A549 (cell line): ENCODE measurements around the gene ANXA1. TPM values are rescaled to one million over a fixed set of nuclear protein-coding genes. Genes with fewer than 3 reads are reported as not detected.

Experiments
- ATAC-seq, 2 experiments: fragments of 200-7000 bp in 1 of 2; fragments of >200 bp in 1 of 2; cut with Nextera tagmentation in 1 of 2; cut with Tn5 transposase in 1 of 2; 3 replicates each; pipeline versions ENCODE4 v1.8.0 to v1.9.1; 2018 to 2020; ENCODE audit warnings: mild to moderate bottlenecking in 1 of 2, moderate library complexity in 1 of 2
- CTCF ChIA-PET: fragments of 300-600 bp; sonication (Branson Sonifier 250); formaldehyde crosslinking; extraction: SDS; loops from one replicate; lab custom pipeline; 2021; ENCODE audit warnings: antibody characterized with exemption, inconsistent platforms; lab: Yijun Ruan, JAX
- POLR2A ChIA-PET: fragments of 350-600 bp; formaldehyde crosslinking; extraction: SDS; loops from one replicate; lab custom pipeline; 2021; ENCODE audit warnings: antibody characterized with exemption, inconsistent platforms; lab: Yijun Ruan, JAX
- DNase-seq, 2 experiments: peaks; one replicate each; pipeline versions ENCODE4 v3.0.0 to v3.0.0-alpha.2; 2011 to 2016; ENCODE audit warnings: low read depth in 1 of 2, low spot score in 1 of 2
- FAIRE-seq: peaks from 2 replicates; lab custom pipeline; 2011; peaks lifted over from hg19 to GRCh38; lab: Jason Lieb, UNC
- H3K27ac ChIP-seq, 2 experiments: fragments of >200 bp; sonication (Bioruptor Twin); formaldehyde crosslinking; 3 replicates each; pipeline ENCODE4 v1.5.1; 2016 to 2017
- H3K4me1 ChIP-seq: fragments of >200 bp; sonication (Bioruptor Twin); formaldehyde crosslinking; 3 replicates; pipeline ENCODE4 v1.6.1; 2016
- H3K4me2 ChIP-seq: fragments of >200 bp; sonication (Bioruptor Twin); formaldehyde crosslinking; 3 replicates; pipeline ENCODE4 v1.6.1; 2016
- H3K4me3 ChIP-seq: fragments of >200 bp; sonication (Bioruptor Twin); formaldehyde crosslinking; 3 replicates; pipeline ENCODE4 v1.5.1; 2016
- H3K9me3 ChIP-seq: fragments of >200 bp; sonication (Bioruptor Twin); formaldehyde crosslinking; 3 replicates; pipeline ENCODE4 v1.6.1; 2016
- CBX2 ChIP-seq: fragments of 200-600 bp; sonication (generic); IDR thresholded peaks from 2 replicates; pipeline ENCODE4 v1.6.1; 2016; ENCODE audit warnings: low read depth, mild to moderate bottlenecking, borderline replicate concordance
- EHMT2 ChIP-seq: fragments of 200-600 bp; sonication (generic); IDR thresholded peaks from 2 replicates; pipeline ENCODE4 v1.6.1; 2016; ENCODE audit warnings: antibody characterized with exemption, low read depth, mild to moderate bottlenecking, moderate library complexity
- FOSL2 ChIP-seq, 2 experiments: fragments of 450-650 bp in 1 of 2; fragments of >200 bp in 1 of 2; sonication (Bioruptor Twin) in 1 of 2; formaldehyde crosslinking; IDR thresholded peaks; 2 replicates each; pipeline versions ENCODE4 v1.5.0 to v1.6.1; 2016 to 2020; ENCODE audit warnings: mild to moderate bottlenecking in 1 of 2, moderate library complexity in 1 of 2
- PHF8 ChIP-seq: fragments of 200-600 bp; sonication (generic); IDR thresholded peaks from 2 replicates; pipeline ENCODE4 v1.6.1; 2016; ENCODE audit warnings: low read depth, mild to moderate bottlenecking, antibody characterized with exemption, moderate library complexity, borderline replicate concordance
- RCOR1 ChIP-seq: fragments of 150-350 bp; IDR thresholded peaks from 2 replicates; pipeline ENCODE4 v1.6.1; 2014; ENCODE audit warnings: antibody characterized with exemption, low read length, low read depth
- RNF2 ChIP-seq: fragments of 200-600 bp; sonication (generic); IDR thresholded peaks from 2 replicates; pipeline ENCODE4 v1.6.1; 2016; ENCODE audit warnings: low read depth, mild to moderate bottlenecking, antibody characterized with exemption, moderate library complexity, borderline replicate concordance
- TP53 ChIP-seq: fragments of 250-450 bp; sonication (Bioruptor Pico); IDR thresholded peaks from 2 replicates; pipeline ENCODE4 v1.5.0; 2021; ENCODE audit warnings: mild to moderate bottlenecking, moderate library complexity
- polyA plus RNA-seq, 4 experiments: library from polyadenylated mRNA; depleted of rRNA in 3 of 4; stranded (reverse); fragments of >200 nt; fragmentation: RNase III in 1 of 4; extraction: RNeasy Plus Mini Kit Qiagen cat#74134 plus additional on column Dnase treatment in 1 of 4; gene quantifications; 2 replicates in 3 of 4; 3 replicates in 1 of 4; pipeline ENCODE4 v1.2.3, GENCODE V29; 2011 to 2017
- TF ChIP-seq, protein P1 (sequence below): fragments of 450-650 bp; IDR thresholded peaks from 2 replicates; pipeline ENCODE4 v1.6.1; 2014; ENCODE audit warnings: antibody characterized with exemption
- TF ChIP-seq, protein P2 (sequence below): IDR thresholded peaks from 2 replicates; pipeline ENCODE4 v1.6.1; 2012
- TF ChIP-seq, protein P3 (sequence below): fragments of 200-600 bp; sonication (generic); IDR thresholded peaks from 2 replicates; pipeline ENCODE4 v1.6.1; 2016; ENCODE audit warnings: antibody characterized with exemption, mild to moderate bottlenecking, moderate library complexity

Gene ANXA1
- polyA plus RNA-seq, 2 of the 4 experiments (the other 2 are of a cell fraction), result 1,601 to 1,990 TPM

DNA sequence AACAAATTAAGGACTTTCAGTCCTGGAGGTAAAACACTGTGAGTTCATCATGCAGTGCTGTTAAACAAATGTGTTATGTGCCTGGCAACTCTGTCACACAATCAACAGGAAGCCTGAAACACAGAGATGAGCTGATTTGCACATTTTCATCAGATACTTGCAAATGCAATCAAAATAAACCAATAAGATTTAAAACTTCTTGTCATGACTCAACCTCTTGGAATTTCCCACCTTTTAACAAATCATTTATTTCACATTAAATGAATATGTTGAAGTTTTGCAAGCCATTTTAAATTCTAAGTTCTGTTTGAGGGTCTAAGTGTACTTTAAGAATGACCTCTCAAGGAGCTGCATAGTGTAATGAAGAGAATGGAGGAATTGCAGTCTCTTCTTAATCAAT lies 64.4 kb downstream of the ANXA1 start:
- no peak overlapping the region for H3K4me2 ChIP-seq

More for the DNA sequence above, 64.4 kb downstream of the ANXA1 start:
- H3K4me3 ChIP-seq, result no peak overlapping the region
- no peak overlapping the region for H3K27ac ChIP-seq
- ChIA-PET POLR2A (no interaction called here), CTCF (interaction anchor here (0.5 to 1.7 kb wide), 2 partner anchors 16 to 808 kb away, joined by 4 to 16 read pairs; no protein-coding TSS in a partner anchor)
- FAIRE-seq, result peak; percentile 23
- H3K4me1 ChIP-seq, result no peaks in the 10 kb centered on the region
- TF ChIP-seq EHMT2 (no peak), PHF8 (no peak), FOSL2 (IDR thresholded peaks at IDR 0.05) (no peak), FOSL2 (CRISPR knock-in tag; IDR thresholded peaks at IDR 0.05) (no peak), TP53 (CRISPR knock-in tag) (no peak), RNF2 (no peak), CBX2 (no peak), RCOR1 (no peak)
- TF ChIP-seq, protein P1, sequence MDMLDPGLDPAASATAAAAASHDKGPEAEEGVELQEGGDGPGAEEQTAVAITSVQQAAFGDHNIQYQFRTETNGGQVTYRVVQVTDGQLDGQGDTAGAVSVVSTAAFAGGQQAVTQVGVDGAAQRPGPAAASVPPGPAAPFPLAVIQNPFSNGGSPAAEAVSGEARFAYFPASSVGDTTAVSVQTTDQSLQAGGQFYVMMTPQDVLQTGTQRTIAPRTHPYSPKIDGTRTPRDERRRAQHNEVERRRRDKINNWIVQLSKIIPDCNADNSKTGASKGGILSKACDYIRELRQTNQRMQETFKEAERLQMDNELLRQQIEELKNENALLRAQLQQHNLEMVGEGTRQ, result no peak
- TF ChIP-seq, protein P2, sequence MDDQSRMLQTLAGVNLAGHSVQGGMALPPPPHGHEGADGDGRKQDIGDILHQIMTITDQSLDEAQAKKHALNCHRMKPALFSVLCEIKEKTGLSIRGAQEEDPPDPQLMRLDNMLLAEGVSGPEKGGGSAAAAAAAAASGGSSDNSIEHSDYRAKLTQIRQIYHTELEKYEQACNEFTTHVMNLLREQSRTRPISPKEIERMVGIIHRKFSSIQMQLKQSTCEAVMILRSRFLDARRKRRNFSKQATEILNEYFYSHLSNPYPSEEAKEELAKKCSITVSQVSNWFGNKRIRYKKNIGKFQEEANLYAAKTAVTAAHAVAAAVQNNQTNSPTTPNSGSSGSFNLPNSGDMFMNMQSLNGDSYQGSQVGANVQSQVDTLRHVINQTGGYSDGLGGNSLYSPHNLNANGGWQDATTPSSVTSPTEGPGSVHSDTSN, result no peak
- TF ChIP-seq, protein P3, sequence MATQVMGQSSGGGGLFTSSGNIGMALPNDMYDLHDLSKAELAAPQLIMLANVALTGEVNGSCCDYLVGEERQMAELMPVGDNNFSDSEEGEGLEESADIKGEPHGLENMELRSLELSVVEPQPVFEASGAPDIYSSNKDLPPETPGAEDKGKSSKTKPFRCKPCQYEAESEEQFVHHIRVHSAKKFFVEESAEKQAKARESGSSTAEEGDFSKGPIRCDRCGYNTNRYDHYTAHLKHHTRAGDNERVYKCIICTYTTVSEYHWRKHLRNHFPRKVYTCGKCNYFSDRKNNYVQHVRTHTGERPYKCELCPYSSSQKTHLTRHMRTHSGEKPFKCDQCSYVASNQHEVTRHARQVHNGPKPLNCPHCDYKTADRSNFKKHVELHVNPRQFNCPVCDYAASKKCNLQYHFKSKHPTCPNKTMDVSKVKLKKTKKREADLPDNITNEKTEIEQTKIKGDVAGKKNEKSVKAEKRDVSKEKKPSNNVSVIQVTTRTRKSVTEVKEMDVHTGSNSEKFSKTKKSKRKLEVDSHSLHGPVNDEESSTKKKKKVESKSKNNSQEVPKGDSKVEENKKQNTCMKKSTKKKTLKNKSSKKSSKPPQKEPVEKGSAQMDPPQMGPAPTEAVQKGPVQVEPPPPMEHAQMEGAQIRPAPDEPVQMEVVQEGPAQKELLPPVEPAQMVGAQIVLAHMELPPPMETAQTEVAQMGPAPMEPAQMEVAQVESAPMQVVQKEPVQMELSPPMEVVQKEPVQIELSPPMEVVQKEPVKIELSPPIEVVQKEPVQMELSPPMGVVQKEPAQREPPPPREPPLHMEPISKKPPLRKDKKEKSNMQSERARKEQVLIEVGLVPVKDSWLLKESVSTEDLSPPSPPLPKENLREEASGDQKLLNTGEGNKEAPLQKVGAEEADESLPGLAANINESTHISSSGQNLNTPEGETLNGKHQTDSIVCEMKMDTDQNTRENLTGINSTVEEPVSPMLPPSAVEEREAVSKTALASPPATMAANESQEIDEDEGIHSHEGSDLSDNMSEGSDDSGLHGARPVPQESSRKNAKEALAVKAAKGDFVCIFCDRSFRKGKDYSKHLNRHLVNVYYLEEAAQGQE, result no peak
- H3K9me3 ChIP-seq, result peaks cover 12% of the 10 kb centered on the region
- DNase-seq, result no peak
- ATAC-seq, result no peak

Other genes starting within 250 kb of the ANXA1 start
- gene ALDH1A1, start 198.8 kb upstream of the ANXA1 start, polyA plus RNA-seq (2011; rRNA removed), result 6,119 and 8,617 TPM in 2 replicates
- gene ALDH1A1, start 198.8 kb upstream of the ANXA1 start, polyA plus RNA-seq (2017; fragmentation: RNase III; extraction: RNeasy Plus Mini Kit Qiagen cat#74134 plus additional on column Dnase treatment), result 9,362 to 9,987 TPM (median 9,373 TPM) in 3 replicates